ENCODE data around the gene ITGAE. TPM values are rescaled to one million over a fixed set of nuclear protein-coding genes. Genes with fewer than 3 reads are reported as not detected.

ITGAE gene
- total and polyA plus RNA-seq, 2 experiments from 2014 or later: 11.7 to 44.9 TPM

- DNase-seq (ENCODE audit: low spot score) (no peak), ATAC-seq (no peak)
- H3K36me3 ChIP-seq (ENCODE audit: insufficient read depth): no peaks in the 10 kb centered on the region
- H4K20me1 ChIP-seq (replicated peaks; ENCODE audit: insufficient read depth): no peaks in the 10 kb centered on the region; the same call in none of the 2 replicates
- H3K27ac ChIP-seq (ENCODE audit: low read depth): no peak overlapping the region
- H3K9me3 Mint-ChIP-seq: no peaks in the 10 kb centered on the region
- no peaks in the 10 kb centered on the region for H3K4me1 Mint-ChIP-seq
- H3K79me2 ChIP-seq (replicated peaks; ENCODE audit: insufficient read depth): no peaks in the 10 kb centered on the region
- H3K27me3 Mint-ChIP-seq (ENCODE audit: insufficient read depth, low read depth, poor library complexity): peaks cover 12% of the 10 kb centered on the region
- no peaks in the 10 kb centered on the region for H3K4me1 ChIP-seq (ENCODE audit: insufficient read depth)
- H3K27ac Mint-ChIP-seq: no peak overlapping the region
- H3F3A ChIP-seq (replicated peaks; ENCODE audit: low read depth): peaks cover 4% of the 10 kb centered on the region
- 0 out of 3 replicates have a peak, but pooled peaks cover 2% of the 10 kb centered on the region for H3K36me3 Mint-ChIP-seq (ENCODE audit: low read depth)
- H3K4me3 Mint-ChIP-seq: no peak overlapping the region
- TF ChIP-seq EZH2phosphoT487 (IDR thresholded peaks at IDR 0.05; ENCODE audit: unreplicated experiment): no peak
- TF ChIP-seq EZH2 (IDR thresholded peaks at IDR 0.05; ENCODE audit: low read depth, unreplicated experiment): no peak
- no peak for TF ChIP-seq CREB1 (CRISPR knock-in tag; IDR thresholded peaks at IDR 0.05; ENCODE audit: low read depth)
- no peak for TF ChIP-seq ZNF331 (CRISPR knock-in tag; IDR thresholded peaks at IDR 0.05; ENCODE audit: low read depth)
- TF ChIP-seq CTCF (conservative IDR thresholded peaks at IDR 0.05; ENCODE audit: low read depth in 2 of 2): no peak
- TF ChIP-seq JUNB (IDR thresholded peaks at IDR 0.05; ENCODE audit: unreplicated experiment): no peak
- no peak for TF ChIP-seq POLR2AphosphoS5 (IDR thresholded peaks at IDR 0.05; ENCODE audit: low read depth)
- TF ChIP-seq ETS1 (IDR thresholded peaks at IDR 0.05): no peak
- TF ChIP-seq ZNF462 (CRISPR knock-in tag; IDR thresholded peaks at IDR 0.05): no peak
- no peak for TF ChIP-seq REST (IDR thresholded peaks at IDR 0.05; ENCODE audit: unreplicated experiment)
- no peak for TF ChIP-seq ZNF114 (CRISPR knock-in tag; IDR thresholded peaks at IDR 0.05)
- no peaks in the 10 kb centered on the region for H3K9me2 ChIP-seq (ENCODE audit: insufficient read depth)
- no peaks in the 10 kb centered on the region for H3K27me3 ChIP-seq (ENCODE audit: insufficient read depth)
- H3K4me3 ChIP-seq: no peak overlapping the region
- H2AFZ ChIP-seq: no peak overlapping the region
- H3K4me2 ChIP-seq: no peak overlapping the region
Measured at GRCh38 chr17:3801347-3801746, 359 bp upstream of the ITGAE start.

Measured in GM23338 (cell line).